Measurements from ENCODE around the gene CCL7.
A peak's percentile ranks its signal among the peaks of the same experiment; 100 is the strongest.

Gene CCL7

GRCh38 chr17:34246881-34247280 lies 23.1 kb upstream of the CCL7 start:
- DNase-seq, result no peak

GRCh38 chr17:34248511-34249024 lies 21.5 kb upstream of the CCL7 start:
- DNase-seq, result no peak

GRCh38 chr17:34249061-34249460 lies 21.0 kb upstream of the CCL7 start:
- no peak for DNase-seq

GRCh38 chr17:34249478-34249877 lies 20.5 kb upstream of the CCL7 start:
- DNase-seq, result no peak

- no peak for DNase-seq
Observed at GRCh38 chr17:34251186-34251585, 18.8 kb upstream of the CCL7 start.

GRCh38 chr17:34252095-34252443 lies 18.0 kb upstream of the CCL7 start:
- no peak for DNase-seq

- peak; percentile 44 for DNase-seq
Observed at GRCh38 chr17:34252444-34253138, 17.4 kb upstream of the CCL7 start.

- no peak for DNase-seq
Observed at GRCh38 chr17:34253139-34253525, 16.9 kb upstream of the CCL7 start.

- DNase-seq, result no peak
Observed at GRCh38 chr17:34254146-34254545, 15.9 kb upstream of the CCL7 start.

- peak; percentile 59 for DNase-seq
Observed at GRCh38 chr17:34254651-34255380, 15.2 kb upstream of the CCL7 start, which contains the start of gene CCL2. Gene CCL2 (plus strand): TSS chr17:34255285. CDS start chr17:34255350, 65 bp downstream.

- DNase-seq, result peak; percentile 49
Observed at GRCh38 chr17:34255381-34255732, 14.7 kb upstream of the CCL7 start.

- DNase-seq, result no peak
Observed at GRCh38 chr17:34255841-34256240, 14.2 kb upstream of the CCL7 start.

- DNase-seq, result no peak
Observed at GRCh38 chr17:34257299-34257985, 12.6 kb upstream of the CCL7 start.

GRCh38 chr17:34257986-34258326 lies 12.1 kb upstream of the CCL7 start:
- no peak for DNase-seq

- no peak for DNase-seq
Observed at GRCh38 chr17:34259146-34259545, 10.9 kb upstream of the CCL7 start.

- no peak for DNase-seq
Observed at GRCh38 chr17:34260861-34261260, 9.2 kb upstream of the CCL7 start.

GRCh38 chr17:34261568-34262337 lies 8.3 kb upstream of the CCL7 start:
- no peak for DNase-seq

GRCh38 chr17:34265711-34266110 lies 4.3 kb upstream of the CCL7 start:
- DNase-seq, result no peak

- DNase-seq, result no peak
Observed at GRCh38 chr17:34275881-34276280, 5.9 kb downstream of the CCL7 start.

- no peak for DNase-seq
Observed at GRCh38 chr17:34276826-34277225, 6.8 kb downstream of the CCL7 start.

- DNase-seq, result no peak
Observed at GRCh38 chr17:34283571-34283970, 13.6 kb downstream of the CCL7 start.

- peak; percentile 21 for DNase-seq
Observed at GRCh38 chr17:34285286-34285792, 15.3 kb downstream of the CCL7 start, which contains the start of gene CCL11. Gene CCL11 (plus strand): TSS chr17:34285742. CDS start chr17:34285809, 67 bp downstream.

Data from right kidney (tissue), 1 donor.